ENCODE measurements around the gene NBEA.
"Not testable (repeated sequence)": the region's sequence is repeated elsewhere in the genome, so short reads cannot be mapped to it uniquely, and the experiment has no call there.

The NBEA gene

DNA sequence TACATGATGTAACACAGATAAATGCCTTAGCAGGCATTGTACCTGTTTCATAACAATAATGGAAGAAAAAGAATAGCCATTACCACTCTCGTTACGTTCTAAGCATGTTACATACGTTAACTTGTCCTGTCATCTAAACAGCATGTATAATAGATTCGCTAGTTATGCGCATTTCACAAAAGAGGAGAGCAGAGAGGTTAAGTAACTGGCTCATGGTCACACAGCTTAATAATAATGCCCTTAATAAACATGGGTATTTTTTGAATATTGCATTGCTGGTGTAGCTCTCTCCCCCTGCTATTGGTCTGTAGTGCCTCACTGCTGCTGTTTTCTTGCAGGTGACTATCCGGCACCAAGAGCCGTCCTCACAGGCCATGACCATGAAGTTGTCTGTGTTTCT lies 722.7 kb downstream of the NBEA start:
- no peak for DNase-seq
- ATAC-seq, result no peak

DNA sequence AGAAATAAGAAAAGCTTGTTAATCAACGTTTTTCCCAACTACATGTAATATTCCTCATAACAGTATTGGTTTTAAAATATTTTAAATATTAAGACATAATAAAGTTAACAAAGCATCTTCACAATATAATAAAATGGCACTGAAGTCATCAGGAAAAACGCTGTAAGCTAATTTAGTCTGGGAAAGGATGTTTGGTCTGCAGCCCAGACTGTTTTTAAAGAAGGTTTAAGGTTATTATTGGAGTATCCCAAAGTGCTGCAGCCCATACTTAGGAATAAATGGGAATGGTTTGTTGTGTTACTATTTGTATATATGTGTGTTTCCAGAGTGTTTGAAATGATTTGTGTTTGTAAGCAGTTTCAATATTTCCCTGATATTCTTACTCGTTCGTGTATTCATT lies 727.3 kb downstream of the NBEA start:
- DNase-seq (no peak), ATAC-seq (no peak)

DNA sequence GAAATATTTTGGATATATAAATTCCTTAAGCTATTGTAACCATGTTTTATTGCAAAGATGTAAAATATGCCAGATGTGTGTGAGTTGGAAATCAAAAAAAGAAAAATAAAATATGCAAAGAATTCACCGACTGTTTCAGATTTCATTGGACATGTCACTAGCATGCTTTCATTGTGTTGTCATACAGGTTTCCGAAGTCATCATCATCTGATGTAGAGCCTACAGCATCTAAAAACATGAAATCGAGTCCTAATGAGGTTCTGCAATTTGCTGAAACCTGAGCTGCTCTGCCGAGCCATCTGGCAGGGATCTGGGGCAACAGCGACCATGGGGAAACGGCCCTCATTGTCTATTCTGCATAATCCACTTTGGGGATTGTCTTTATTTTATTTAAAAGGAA lies 730.5 kb downstream of the NBEA start:
- DNase-seq (no peak), ATAC-seq (no peak)

- ATAC-seq, result no peak
- DNase-seq, result no peak
Observed at GRCh38 chr13:35675651-35676050, 733.6 kb downstream of the NBEA start.

GRCh38 chr13:35677863-35678262 lies 735.8 kb downstream of the NBEA start:
- ATAC-seq, DNase-seq: not testable (repeated sequence)

DNA sequence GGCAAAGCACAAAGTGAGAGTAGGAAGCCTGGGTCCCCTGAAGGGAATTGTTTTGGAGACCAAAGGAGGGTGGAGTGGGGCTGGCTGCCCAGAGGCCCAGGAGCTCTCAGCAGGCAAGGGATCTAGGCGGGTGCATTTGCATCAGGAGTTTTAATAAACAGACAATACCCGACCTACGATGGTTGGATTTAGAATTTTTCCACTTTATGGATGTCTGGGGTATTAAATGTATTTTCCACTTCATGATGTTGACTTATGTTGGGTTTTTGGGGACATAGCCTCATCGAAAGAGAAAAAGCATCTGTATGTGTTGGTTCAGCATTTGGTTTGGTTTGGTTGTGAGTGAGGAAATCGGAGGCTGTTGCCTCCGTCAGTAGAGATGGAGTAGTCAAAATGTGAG lies 739.6 kb downstream of the NBEA start:
- ATAC-seq (no peak), DNase-seq (no peak)

DNA sequence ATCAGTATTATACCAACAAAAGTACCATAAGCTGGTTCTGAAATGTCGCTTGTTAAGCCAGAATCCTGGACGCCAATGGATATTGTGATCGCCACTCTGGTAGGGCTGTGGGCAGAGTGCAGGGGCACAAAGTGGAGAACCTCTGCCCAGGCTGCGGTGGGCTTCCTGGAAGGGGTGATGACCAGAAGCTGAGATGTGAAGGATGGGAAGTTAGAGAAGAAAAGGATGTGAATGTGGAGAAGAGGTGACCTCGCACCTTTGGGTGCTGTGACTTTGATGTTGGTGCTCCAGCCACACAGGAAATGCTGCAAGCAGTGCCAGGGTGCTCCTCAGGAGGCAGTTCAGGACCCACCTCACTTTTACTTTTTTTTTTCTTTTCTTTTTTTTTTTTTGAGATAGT lies 742.4 kb downstream of the NBEA start:
- DNase-seq, result no peak

DNA sequence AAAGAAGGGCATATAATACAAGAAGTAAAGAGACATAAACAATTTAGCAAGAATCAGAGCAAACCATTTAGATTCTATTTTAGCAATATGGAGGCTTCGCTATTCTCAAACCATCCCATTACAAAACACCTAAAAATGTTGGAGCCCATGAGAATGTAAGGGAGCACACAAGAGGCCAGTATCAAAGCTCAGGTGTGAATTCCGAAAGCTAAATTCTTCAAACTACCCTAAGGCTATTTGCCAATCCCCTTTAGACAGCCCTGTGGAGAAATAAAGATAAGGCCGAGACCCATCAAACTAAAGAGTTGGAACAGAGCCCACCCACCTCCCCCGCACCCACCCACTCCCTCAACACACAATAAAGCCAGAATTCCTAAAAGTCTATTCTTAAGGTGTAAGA lies 745.3 kb downstream of the NBEA start:
- no peak for ATAC-seq

More for the DNA sequence above, 742.4 kb downstream of the NBEA start:
- no peak for ATAC-seq

DNA sequence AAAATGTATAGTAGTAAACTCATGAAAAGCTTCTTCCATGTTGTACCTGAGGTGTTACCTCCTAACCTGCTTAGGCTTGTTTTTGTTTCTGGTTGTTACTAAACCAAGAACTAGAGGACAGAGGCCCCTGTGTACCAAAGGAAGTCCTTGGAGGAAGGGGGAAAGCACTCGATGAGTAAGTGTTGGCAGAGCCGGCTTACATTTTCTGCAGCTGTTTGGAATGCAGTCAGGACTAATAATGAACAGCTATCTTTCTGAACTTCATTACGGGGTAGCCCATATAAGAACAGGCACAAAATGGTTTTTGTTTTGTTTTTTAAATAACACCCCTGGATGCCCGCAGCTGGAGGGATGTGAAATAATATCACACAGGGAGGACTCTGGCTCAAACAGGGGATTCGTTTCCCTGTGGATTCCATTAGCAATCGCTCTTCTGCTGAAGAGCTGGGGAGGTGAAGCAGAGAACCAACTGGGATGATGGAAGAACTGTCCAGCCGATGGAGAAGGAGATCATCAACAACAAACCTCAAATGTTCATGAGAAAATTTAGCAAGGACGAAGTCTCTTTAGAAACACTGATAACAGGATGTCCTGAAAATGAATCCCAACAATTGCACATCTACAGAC lies 748.6 kb downstream of the NBEA start:
- no peak for DNase-seq
- ATAC-seq, result no peak

More for the DNA sequence above, 745.3 kb downstream of the NBEA start:
- no peak for DNase-seq

- no peak for DNase-seq
- ATAC-seq, result no peak
Observed at GRCh38 chr13:35693134-35693784, 751.2 kb downstream of the NBEA start.

GRCh38 chr13:35694031-35694430 lies 752.0 kb downstream of the NBEA start:
- DNase-seq (no peak), ATAC-seq (no peak)

DNA sequence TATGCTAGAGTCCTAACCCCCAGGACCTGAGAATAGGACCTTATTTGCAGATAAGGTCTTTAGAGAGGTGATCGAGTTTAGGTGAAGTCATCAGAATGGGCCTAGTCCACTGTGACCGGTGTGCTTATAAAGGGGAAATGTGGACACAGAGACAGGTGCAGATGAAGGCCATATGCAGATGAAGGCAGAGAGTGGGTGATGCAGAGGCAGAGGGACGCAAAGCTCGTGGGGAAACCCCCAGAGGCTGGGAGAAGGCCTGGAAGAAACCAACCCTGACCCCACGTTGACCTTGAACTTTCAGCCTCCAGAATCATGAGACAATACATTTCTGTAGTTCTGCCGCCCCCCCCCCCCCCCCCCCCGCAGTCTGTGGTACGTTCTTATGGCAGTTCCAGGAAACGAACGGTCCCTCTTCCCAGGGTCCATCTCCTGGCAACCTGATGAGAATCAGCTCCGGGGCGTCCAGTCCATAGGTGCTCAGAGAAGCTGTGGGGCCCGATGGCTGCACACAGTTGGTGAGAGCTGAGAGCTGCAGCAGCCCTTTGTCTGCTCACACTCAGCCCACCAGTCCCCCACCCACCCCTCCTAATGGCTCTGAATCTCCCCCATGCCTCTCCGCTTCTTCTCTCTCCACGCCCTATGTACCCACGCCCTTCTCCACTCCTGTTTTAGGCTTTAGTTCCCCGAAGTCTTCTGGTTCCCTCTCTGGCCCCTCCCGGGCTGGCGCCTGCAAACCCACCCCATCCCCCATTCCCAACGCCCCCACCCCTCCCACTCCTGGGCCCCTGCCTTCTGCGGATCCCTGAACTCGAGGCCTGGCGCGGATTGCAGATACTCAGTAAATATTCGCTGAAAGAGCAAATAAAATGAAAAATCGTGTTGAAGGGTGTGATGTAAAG lies 752.7 kb downstream of the NBEA start:
- ATAC-seq (no peak), DNase-seq (no peak)

- ATAC-seq (no peak), DNase-seq (no peak)
Observed at GRCh38 chr13:35695448-35695770, 753.3 kb downstream of the NBEA start.

GRCh38 chr13:35697186-35697730 lies 755.2 kb downstream of the NBEA start:
- no peak for ATAC-seq

GRCh38 chr13:35698911-35699576 lies 757.0 kb downstream of the NBEA start:
- DNase-seq (no peak), ATAC-seq (no peak)

More at GRCh38 chr13:35697186-35697730, 755.2 kb downstream of the NBEA start:
- DNase-seq, result no peak

GRCh38 chr13:35699825-35700510 lies 757.9 kb downstream of the NBEA start:
- ATAC-seq (no peak), DNase-seq (no peak)

GRCh38 chr13:35700671-35701070 lies 758.6 kb downstream of the NBEA start:
- ATAC-seq, result no peak
- no peak for DNase-seq

DNA sequence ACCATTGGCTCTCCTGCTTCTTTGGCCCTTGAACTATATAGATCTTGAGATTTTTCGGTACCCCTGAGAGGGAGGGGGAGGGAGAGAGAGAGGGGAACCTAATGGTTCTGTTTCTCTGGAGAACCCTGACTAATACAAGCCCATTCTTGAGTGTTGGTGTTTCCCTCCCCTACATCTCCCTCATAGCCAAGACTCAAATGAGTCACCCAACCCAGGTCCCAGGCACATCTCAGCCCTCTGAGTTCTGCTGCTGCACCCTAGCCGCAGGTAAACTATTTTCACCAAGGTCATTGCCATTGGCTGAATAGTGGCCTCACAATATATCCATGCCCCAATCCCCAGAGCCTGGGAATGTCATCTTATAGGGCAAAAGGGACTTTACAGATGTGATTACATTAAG lies 760.2 kb downstream of the NBEA start:
- ATAC-seq, result no peak

GRCh38 chr13:35703061-35703460 lies 761.0 kb downstream of the NBEA start:
- DNase-seq (no peak), ATAC-seq (no peak)

More for the DNA sequence above, 760.2 kb downstream of the NBEA start:
- DNase-seq, result no peak

DNA sequence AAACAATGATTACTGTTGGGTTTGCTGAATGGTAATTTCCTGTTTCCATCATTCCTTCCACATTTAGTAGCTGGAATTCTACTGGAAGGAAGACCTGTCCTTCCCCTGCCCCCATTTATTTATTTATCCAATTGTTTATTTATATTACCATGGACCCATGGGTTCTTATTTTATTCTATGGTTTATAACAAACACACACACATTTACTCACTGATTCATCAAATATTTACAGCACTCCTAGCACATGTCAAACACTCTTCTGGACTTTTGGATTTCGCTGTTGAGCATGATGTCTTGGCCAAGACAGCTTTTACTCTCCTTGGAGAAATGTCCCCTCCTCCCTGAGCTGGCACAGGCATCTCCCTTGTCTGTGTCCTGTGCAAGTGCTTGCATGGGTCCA lies 762.3 kb downstream of the NBEA start:
- ATAC-seq (no peak), DNase-seq (no peak)

GRCh38 chr13:35706281-35706680 lies 764.2 kb downstream of the NBEA start:
- ATAC-seq, result no peak
- no peak for DNase-seq

GRCh38 chr13:35706721-35707120 lies 764.7 kb downstream of the NBEA start:
- ATAC-seq (no peak), DNase-seq (no peak)

Measured in stimulated activated naive CD8-positive, alpha-beta T cell treated with anti-CD3 and anti-CD28 coated beads, Interleukin-15, Interleukin-2, amounts not matched to agents 100 U/mL and 50 U/mL, for 24 hours (primary cell).